HG03378 (cell line): ENCODE measurements around the gene KLHL29.

Source experiments
- ATAC-seq: cut with Tn5 transposase; IDR thresholded peaks from one replicate; pipeline ENCODE4 v1.9.1; 2021; ENCODE audit warnings: mild to moderate bottlenecking, moderate library complexity; ENCODE audit not compliant: unreplicated experiment

KLHL29 gene

DNA sequence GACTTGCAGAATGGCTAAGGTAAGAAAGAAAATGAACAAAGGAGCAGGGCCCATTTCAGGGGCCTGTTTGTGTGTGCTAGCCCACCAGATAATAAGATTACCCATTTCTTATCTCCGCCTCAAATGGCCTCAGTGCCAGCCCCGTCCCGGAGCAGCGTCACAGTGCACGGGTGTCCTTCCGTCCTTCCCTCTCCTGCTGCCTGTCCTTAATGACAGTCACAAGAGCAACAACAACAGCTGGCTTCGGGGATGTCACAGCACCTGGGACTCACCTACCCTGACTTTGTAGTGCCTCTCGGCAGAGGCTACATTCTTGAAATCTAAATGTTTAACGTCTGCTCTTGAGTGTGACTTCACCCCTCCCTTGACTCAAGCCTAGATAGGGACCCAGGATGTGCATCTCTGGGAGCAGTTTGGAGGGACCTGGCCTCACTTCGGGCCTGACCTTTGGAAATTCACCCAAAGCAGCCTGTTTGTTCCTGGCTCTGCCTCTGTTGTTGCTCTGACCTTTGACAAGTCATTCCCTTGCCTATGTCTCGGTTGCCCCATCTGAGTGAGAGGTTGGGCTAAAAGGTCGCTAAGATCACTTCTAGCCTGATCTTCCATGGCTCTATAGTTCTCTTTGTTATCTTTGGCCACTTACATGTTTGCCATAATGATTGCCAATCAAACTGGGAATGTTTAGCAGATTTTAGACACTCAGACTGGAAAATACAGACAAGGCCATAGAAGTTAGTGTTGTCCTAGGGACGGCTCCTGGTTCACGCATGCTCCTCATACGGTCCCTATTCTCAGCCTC is 122.5 kb downstream of the KLHL29 start:
- no peak for ATAC-seq

DNA sequence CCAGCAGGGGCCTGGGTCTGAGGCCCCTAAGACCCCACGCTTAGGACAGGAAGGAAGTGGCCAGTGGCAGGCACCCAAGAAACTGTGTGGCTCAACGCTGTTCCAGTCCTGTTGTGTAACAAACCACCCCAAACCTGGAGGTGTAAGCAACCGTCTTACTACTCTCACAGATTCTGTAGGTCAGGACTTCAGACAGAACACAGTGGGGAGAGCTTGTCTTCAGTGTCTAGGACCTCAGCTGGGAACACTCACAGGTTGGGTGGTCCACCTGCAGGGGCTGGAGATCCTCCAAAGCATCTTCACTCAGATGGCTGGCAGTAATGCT is 123.0 kb downstream of the KLHL29 start:
- no peak for ATAC-seq

DNA sequence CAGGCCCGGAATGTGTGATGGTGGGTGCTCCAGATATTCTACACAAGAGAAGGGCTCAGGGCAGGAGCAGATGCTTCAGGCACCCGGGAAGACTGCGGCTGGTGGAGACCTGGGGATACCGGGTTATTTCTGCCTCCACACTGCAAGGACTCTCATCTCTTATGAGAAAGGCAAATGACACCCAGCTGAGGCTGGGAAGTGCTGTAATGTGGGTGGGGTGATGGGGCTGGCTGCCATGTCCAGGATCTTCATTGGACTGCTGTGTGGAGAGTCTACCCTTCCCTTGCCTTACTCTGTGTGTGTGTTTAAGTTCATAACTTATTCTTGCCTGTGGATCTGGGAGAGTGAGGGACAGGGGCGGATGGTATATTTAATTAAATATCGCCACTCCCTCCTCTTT is 124.1 kb downstream of the KLHL29 start:
- ATAC-seq, result no peak

DNA sequence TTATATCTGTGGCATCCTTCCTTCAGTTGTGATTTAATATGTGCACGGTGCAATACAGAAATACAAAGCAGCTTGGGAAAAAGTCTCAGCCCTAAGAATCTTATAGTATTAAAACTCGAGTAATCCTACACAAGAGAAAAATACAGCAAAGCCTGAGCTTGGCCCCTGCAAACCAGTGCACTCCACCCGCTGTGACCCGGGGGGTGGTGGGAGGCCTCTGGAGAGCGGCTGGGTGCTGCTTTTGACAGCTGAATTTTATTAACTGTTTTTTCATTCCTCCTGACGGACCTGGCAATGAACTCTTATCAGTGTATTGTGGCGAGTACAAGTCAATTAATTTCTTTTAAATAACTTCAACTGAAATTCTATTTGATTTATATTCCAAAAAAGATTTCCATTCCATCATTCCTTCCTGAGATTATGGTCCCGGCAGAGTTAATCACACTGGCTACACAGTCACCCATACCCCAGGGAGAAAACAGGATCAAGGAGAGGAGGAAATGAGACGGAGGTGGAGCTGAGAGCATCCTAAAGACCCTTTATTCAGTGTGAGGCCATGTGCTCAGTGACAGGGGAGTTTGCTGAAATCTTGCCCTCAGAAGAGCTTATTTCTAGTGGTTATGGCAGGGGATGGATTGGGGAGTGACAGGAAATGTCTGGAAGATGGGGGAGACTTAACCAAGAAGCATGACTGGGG is 124.8 kb downstream of the KLHL29 start:
- no peak for ATAC-seq

DNA sequence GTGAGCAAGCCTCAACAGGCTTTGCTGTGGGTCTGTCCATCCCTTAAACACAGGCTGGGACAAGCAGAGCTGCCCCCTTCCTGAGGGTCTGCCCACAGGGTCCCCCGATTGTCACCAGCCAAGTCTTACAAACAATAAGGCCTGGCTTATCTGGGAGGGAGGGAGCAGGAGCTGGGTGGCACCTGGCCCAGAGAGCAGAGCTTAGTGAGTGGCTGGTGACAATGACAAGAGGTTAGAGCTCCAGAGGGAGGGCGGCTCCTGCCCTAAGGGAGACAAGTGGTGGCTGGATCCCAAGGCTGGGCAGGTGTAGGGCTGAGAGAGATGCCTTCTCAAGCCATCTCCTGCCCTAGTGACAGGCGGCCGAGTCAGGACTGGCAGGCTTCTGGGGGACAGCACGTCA is 125.5 kb downstream of the KLHL29 start:
- no peak for ATAC-seq

DNA sequence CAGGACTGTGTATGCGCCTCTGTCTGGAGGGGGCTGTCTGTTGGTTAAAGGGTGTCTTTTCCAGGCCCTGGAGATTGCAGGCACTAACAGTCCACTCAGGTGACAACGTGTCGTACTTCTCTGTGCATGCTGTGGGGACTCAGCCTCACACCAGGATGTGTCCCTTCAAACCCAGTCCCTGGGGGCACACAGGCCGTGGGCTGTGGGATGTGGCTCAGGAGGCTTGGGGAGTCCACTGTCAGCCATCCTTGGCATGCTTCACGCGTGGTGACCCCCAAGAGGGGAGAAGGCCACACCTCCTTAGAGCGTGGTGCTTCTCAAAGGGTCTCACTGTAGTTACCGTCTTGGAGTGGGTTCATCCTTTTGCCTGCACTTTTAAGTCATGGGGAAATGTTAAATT is 127.8 kb downstream of the KLHL29 start:
- no peak for ATAC-seq

DNA sequence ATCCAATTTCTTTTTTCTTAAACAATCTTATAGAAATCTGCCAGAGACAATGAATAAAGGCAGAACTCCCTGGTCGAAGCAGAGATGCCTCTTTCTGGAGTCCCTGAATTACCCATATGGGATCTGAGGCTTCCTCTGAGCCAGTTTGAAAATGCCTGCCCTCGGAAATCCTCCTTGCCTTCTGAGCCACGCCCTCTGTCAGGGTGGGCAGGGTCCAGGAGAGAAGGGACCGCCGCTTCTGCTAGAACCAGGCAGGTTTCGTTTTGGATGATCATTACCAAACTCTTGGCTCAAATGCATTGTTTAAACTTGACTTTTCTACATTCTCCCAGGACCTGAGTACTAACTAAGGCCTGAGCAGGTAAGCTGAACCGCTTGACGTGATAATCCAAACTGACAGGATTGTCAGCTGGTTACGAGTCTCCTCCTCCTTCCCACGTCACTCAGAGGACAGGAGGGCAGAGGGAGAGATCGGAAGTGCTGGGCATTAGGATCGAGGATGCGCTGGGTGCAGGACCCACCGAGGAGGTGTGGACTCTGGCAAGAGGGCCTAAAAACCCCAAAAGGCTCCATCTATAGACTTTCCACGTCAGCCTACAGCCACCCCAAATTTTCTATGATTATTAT is 128.4 kb downstream of the KLHL29 start:
- no peak for ATAC-seq

DNA sequence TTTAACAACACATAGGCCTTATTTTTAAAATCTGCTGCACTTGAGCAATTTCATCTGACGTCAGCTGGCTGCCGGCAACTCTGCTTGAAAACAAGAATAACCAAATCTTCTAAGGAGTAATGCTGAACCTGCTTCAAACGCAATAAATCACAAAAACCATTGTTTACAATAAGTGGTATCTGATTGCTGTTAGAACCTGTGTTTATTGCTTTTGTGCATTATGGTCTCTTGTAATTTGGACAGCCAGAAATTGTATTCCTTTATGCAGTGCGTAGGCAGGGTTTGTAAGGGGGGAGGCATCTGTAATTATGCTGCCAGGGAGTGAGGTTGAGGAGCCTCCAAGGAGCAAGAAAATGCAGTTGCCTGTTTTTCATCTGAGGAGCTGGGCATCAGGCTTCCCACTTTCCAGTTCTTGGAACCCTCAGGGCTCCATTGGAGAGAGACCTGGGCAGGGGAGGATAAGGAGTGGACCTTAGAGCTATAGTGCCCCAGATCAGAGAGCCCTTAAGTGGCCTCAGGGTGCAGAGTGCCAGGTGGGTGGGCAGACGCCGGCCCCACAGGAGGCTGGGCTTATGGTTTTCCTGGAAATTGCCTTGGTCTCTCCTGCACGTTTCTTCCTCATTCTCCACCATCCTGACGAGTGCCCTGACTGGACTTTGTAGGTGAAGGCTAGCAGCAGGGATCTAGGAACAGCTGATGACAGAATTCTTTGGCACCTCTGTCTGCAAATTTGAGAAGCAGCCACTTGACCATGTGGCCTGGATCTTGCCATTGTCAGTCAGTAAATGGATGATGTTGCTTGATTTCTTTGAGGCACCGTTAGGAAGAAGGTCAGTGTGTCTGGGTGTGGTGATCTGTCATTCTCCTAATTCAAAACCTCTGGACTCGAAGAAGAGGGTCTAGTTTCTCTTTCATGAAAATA is 129.2 kb downstream of the KLHL29 start:
- ATAC-seq, result no peak

DNA sequence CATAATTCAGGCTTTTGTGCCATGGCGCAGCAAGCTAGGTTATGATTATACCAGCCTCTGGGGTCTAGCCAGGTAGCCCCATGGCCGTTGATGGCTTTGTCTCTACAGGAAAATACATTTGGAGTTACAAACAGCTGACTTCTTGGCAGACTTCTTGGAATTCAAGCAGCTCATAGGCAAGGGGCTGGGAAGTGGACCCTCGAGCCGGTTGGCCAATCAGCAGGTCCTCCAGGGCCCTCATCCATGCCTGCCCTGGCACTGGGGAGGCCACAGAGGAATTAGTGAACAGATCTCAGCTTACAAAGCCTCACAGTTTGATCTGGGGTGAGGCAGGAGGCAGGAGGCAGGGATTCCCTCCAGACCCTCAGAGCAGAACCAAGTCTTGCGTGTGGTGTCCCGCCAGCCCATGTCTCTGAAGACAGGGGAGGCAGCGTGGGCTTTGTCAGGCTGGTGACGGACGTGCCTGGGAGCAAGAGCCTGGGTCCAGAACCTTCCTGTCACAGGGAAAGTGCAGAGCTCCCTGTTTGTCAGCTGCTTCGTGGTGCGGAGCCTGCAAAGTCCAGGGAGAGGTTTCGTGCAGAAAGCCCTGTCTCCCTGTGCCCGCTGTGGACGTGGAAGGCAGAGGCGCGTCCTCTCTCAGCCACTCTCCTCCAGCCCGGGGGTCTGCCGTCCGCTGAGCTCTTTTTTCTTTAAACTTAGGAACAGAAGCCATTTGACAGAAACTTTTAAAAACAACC is 131.7 kb downstream of the KLHL29 start:
- no peak for ATAC-seq

DNA sequence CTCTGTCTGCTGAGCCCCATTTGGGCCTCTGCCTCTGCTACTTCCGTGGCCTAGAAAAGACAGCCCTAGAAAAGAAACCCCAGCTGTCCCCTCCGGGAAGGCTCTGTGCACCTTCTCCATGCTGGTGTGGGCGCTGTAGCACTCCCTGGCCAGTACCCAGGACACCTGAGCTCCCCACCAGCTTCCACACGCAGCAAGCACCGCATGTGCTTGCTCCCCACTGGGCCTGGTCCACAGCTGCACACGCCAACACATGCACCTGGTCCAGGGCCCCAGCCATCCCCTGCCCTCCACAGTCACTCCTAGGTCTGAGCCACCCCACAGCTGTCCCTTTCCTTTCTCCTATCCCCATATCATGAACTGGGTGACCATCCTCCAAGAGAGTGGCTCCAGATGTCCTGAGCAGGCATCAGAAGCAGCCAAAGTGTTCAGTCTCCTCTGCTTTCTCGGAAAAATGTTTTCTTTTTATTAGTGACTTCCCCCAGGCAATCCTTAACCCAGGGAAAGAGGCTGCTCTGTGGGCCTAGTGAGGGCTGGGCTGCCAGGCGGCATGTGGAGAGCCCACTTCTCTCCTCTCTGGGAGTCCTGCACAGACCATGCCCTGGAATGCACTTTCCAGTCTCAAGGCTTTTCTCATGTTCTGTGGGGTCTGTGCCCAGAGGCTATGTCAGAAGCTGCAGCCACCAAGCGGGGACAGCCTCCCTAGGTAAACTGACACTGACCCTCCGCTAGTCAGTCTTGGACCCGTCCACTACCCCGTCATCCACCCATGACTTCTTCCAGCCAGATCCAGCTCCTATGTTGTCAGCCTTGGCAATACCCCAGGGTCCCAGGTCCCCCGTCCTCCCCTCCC is 133.7 kb downstream of the KLHL29 start:
- ATAC-seq, result no peak

DNA sequence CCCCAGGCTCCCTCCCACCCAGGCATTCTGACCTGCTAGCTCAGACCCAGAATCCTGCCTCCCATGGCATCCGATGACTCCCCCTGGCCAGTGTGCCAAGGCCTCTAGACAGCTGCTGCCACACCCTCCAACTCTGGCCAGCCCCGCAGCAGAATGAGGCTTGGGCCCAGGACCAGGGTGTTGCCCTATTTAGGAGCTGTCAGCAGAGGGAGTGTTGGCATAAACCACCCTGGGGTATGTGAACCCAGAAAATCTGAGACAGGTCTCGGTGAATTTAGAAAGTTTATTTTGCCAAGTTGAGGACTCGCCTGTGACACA is 134.3 kb downstream of the KLHL29 start:
- ATAC-seq, result no peak

DNA sequence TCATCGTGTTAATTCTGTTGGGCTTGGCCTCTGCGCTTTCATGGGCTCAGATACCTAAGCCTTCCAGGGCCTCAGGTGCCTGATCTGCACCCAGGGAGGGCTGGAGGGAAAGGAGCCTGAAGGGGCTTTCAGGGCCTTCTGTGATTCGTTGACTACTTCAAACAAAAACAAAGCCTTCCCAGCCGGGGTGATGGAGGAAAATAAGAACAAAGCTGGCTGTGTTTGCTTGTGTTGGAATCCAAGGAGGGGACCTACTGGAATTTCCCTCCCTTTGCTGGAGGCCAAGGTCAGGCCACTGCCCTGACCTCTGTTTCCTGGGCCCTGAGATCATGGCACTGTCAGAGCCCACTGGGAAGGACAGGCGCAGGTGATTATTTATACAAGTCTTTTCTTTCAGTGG is 135.3 kb downstream of the KLHL29 start:
- no peak for ATAC-seq

DNA sequence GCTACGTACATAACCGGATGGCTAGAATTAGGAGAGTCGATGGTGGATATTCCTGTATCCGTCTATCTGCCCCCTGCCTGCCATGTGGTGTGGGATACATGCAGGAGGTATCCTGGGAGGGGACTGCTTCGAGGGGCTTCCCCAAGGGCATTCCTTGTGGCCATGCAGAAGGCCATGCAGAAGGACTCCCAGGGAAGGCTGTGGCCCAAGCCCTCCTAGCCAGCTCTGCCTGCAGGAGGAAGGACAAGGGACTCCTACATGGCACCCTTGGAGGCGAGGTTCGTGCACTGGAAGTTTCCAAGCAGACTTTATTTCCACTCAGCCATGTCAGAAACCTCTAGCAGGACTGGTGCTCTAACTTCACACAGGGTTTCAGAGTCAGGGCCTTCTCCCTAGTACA is 136.1 kb downstream of the KLHL29 start:
- ATAC-seq, result no peak

DNA sequence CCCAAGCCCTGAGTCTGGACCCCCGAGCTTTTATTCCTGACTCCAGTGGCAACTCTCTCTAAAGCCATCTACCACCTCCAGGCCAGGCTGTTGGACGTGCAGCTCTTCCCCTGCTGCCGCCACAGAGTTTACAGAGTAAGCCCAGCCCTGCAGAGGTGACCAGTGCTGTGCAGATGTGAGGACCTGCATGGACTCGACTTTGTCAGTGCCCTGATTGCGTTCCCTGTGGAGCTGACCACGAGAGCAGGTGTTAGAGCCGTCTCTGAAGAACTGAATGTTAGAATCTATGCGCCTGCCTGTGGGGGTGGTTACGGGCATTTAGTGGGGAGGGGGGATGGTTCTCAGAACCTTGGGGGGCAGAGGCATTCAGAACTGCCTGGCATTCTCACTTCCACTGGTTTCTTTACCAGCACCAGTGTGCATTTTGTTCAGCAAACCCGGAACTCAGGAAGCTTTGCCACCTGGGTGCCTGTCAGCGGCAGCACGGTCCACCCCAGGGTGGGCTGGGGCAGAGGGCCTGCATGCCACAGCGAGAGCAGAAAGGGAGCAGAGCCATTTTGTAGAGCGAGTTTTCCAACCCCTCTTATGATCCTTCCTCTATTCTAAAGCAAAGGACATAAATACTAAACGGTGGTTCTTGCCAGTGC is 137.9 kb downstream of the KLHL29 start:
- ATAC-seq, result no peak

DNA sequence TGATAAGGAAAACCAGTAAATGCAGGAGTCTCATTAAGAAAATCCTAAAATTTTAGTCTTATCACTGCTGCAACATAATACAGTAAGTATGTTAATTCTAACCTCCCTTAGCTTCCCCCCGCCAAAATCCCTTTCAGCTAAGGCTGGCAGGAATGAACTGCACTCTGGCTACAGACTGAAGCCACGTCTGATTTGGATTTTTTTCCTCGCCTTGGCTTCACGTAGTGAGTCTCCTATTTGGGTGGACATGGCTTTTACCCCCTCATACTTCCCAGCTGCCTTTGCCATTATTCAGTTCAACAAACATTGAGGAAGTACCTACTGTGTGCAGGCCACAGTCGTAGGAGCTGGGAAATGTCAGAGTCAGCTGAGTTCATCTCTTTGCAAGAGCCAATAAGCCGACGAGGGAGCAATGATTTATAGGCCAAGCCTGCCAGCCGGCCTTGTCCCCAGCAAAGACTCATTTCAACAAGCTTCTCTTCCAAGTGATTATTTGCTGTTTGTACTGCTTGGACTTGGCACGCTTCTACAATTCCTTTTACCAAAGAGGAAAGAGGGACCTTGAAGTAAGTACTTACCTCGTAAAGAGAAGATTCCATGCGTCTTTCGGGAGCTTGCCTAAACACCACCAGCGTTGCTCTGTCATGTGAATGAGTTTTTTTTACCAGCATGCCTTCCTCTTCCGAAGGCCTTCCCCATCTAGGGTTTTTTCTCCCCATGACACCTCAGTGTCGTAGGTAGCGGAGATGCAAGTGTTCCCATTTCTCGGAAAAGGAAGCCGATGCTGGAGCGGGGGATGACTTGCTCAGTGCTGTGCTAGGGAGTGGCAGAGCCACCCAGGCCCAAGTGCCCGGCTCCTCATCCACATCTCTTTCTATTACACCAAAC is 138.6 kb downstream of the KLHL29 start:
- ATAC-seq, result no peak

DNA sequence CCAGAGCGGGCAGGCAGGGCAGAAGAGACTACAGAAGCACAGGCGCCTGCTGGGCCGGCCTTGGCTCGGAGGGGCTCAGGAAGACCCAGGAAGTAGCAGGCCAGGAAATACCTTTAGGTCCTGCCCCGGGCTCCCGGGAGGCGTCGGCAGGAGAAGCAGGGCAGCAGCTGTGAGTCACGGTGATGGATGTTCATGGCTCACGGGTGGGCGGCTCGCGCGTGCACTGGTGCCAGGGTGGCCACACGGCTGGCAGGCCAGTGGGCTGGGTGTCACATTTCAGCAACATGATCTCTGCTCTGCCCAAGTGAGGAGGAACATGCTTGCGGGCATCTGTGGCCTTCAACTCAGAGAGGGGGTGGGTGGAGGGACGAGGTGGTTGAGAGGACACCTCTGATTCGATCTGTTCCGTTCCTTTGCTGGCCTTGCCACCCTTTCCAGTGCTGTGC is 139.3 kb downstream of the KLHL29 start:
- ATAC-seq, result no peak

DNA sequence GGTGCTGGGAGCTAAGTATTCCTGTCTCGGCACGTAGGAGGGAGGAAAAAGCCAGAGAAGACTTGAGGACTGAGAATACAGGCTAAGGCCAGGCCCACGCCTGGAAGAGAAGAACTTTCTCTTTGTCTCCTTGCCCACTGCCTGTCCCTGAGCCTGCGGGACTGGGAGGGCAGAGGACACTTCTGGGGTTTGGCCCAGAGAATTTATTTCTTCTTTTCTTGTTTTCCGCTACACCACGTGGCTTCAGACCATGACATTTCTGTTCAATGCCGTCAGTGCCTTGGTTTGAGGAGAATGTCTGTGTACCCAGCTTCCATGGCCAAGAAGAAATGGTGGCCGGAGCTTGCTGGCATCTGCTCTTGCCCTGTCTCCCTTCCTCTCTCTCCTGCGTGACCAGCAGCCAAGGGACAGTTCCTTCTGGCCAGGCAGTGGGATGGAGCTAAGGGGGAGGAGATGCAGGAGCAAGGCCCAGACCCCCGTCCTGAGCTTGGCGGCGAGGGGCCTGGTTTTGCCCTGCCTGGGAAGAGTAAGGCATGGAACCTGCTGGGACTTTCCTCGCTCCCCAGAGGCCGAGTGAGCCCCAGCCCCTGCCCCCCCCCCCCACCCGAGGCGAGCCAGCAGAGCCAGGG is 140.3 kb downstream of the KLHL29 start:
- no peak for ATAC-seq

DNA sequence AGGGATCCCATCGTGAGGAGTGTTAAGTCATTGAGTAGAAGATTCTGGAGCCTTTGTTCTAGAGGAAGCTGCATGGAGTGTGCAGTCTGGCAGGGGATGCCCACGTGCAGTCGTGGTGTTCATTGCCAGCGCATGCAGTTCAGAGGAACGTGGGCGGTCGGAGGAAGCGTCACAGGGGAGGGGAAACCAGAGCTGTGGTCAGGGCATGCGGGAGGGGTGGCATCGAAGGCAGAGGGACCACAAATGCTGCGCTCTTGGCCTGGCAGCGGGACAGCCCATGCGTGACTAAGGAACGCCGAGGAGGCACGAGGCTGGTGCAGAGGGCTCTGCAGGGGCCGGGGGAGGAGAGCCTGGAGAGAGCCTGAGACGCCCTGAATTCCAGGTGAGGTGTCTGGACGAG is 141.1 kb downstream of the KLHL29 start:
- ATAC-seq, result no peak
